H1 (cell line): Measurements from ENCODE around the gene NPFFR1.

Experiments
- CEBPB ChIP-seq: IDR thresholded peaks from 2 replicates; pipeline ENCODE4 v1.6.1; 2012; ENCODE audit warnings: low read depth, low read length
- CTCF ChIP-seq, 3 experiments: IDR thresholded peaks; 1 replicate in 2 of 3; 2 replicates in 1 of 3; pipeline versions ENCODE4 v1.5.1 to v1.6.1; 2011; ENCODE audit warnings: low read length in 3 of 3, mild to moderate bottlenecking in 3 of 3, inconsistent platforms in 2 of 3, low read depth in 1 of 3, moderate library complexity in 1 of 3; ENCODE audit not compliant: insufficient read depth in 1 of 3; ENCODE audit errors: control extremely low read depth in 1 of 3
- JUND ChIP-seq: IDR thresholded peaks from 2 replicates; pipeline ENCODE4 v1.6.1; 2011; ENCODE audit warnings: mild to moderate bottlenecking, improper control_type of control experiment, low read length

DNA sequence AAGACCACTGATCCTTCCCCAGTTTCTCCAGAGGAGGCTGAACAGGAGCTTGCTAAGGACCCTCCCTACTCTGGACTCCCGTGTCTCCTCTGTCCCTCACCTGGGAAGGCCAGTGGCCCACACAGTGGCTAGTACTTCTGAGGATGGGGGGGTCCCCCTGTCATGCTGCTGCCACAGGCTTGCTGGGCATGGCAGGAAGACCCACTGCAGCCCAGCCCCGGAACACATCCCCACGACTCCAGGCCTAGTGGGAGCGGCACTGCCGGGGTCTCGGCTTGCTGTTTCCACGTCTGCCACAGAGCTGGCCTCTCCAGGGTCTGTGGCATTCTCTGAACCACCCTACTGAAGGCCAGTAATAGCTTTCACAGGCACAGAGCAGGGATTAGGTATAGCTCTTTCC is 25.9 kb upstream of the NPFFR1 start:
- TF ChIP-seq JUND (no peak), CEBPB (no peak), CTCF (IDR thresholded peaks at IDR 0.05; ENCODE audit: control extremely low read depth in 1 of 3, insufficient read depth in 1 of 3, low read depth in 1 of 3, low read length in 3 of 3) (no peak)
